Heart right ventricle (tissue), 16 donors: ENCODE data around the gene TMEM217. TPM values are rescaled to one million over a fixed set of nuclear protein-coding genes. Genes with fewer than 3 reads are reported as not detected.

Experiments
- ATAC-seq, 8 donors: fragments of 200-7000 bp; cut with Tn5 transposase; one replicate each; pipeline ENCODE4 v1.9.1; 2020; ENCODE audit warnings: mild to moderate bottlenecking in 8 of 8, moderate library complexity in 8 of 8, moderate number of reproducible peaks in 1 of 8
- DNase-seq, 2 donors: peaks; one replicate each; pipeline ENCODE4 v3.0.0-alpha.2; 2020
- H3K27ac ChIP-seq, 10 donors: fragments of 200-600 bp; sonication (generic) in 2 of 10; one replicate each; pipeline versions ENCODE4 v1.5.0 to v1.8.0; 2020 to 2022; ENCODE audit warnings: mild to moderate bottlenecking in 3 of 10
- H3K27me3 ChIP-seq, 7 donors: fragments of 200-600 bp; one replicate each; pipeline ENCODE4 v1.8.0; 2021 to 2022; ENCODE audit warnings: mild to moderate bottlenecking in 2 of 7
- H3K36me3 ChIP-seq, 9 donors: fragments of 200-600 bp; sonication (generic) in 1 of 9; one replicate each; pipeline versions ENCODE4 v1.5.0 to v1.8.0; 2020 to 2022; ENCODE audit warnings: mild to moderate bottlenecking in 2 of 9
- H3K4me1 ChIP-seq, 9 donors: fragments of 200-600 bp; sonication (generic) in 1 of 9; one replicate each; pipeline versions ENCODE4 v1.5.0 to v1.8.0; 2020 to 2022; ENCODE audit warnings: mild to moderate bottlenecking in 4 of 9
- H3K4me3 ChIP-seq, 10 donors: fragments of 200-600 bp; sonication (generic) in 2 of 10; one replicate each; pipeline versions ENCODE4 v1.5.0 to v1.8.0; 2020 to 2022; ENCODE audit warnings: mild to moderate bottlenecking in 7 of 10, moderate library complexity in 2 of 10
- H3K9me3 ChIP-seq, 11 donors: fragments of 200-600 bp in 10 of 11; sonication (generic) in 2 of 11; one replicate each; pipeline versions ENCODE4 v1.5.0 to v1.8.0; 2013 to 2022; ENCODE audit warnings: mild to moderate bottlenecking in 2 of 11, control low read depth in 1 of 11, moderate library complexity in 1 of 11
- CTCF ChIP-seq, 9 donors: fragments of 200-600 bp; sonication (generic) in 2 of 9; IDR thresholded peaks; one replicate each; pipeline versions ENCODE4 v1.5.0 to v1.8.0; 2021 to 2022; ENCODE audit warnings: antibody characterized with exemption in 9 of 9, mild to moderate bottlenecking in 5 of 9, moderate library complexity in 1 of 9
- WGBS, 2 donors: extraction: QIAGEN DNeasy Blood & Tissue Kit; methylation state at CpG; one replicate each; pipeline ENCODE4 v1.1.7; 2013; ENCODE audit warnings: inconsistent platforms in 1 of 2; 5-methylcytosine and 5-hydroxymethylcytosine counted together
- intact Hi-C, 10 donors: fragments of 100-400 bp; cut with DNase I; formaldehyde crosslinking; loops; one replicate each; pipeline versions ENCODE4 v1.11.1 to v1.14.2; 2022
- polyA plus RNA-seq, 2 donors: library from polyadenylated mRNA; stranded (reverse); fragments of 200-250 nt; gene quantifications; one replicate each; pipeline ENCODE4 v1.2.3, GENCODE V29; 2013
- total RNA-seq, 10 donors: library from RNA; stranded (reverse); fragmentation: NEBNext Ultra II Directional in 3 of 10; extraction: Animal tissue kit (Norgen Biotek cat#: 25700) in 3 of 10; gene quantifications; one replicate each; pipeline versions ENCODE4 v1.2.1 to v1.2.4, GENCODE V29; 2021 to 2023
- donor health status: Arrhythmogenic right ventricular cardiomyopathy.
- donor health status: ischemic (EF 13 %, LVEDD 7.1; RV severe dilation, severe dysfunction).
- donor health status: healthy with polysubstance abuse.
- donor health status: DM: no; HTN: yes; CAD: no.
- donor health status: DM: no; HTN: no; CAD: no.
- donor health status: ischemic (EF 25% LVEDD 6.9; RV normal size, moderate dysfunction).
- donor health status: ischemic (EF 25% LVEDD 5.7; RV mildly dilated, moderate dysfunction).
- donor health status: healthy.
- donor health status: DM: yes; HTN: yes; CAD: no.
- donor health status: Ischemic cardiomyopathy.
- donor health status: ischemic (EF 35%, LVEDD 5.7; RV mildly dilated, moderate dysfunction).
- donor health status: nonischemic (EF 11% LVEDD 7.7; RV severe dilation, severe dysfunction).
- donor health status: DM: yes; HTN: yes; CAD: no.
- donor health status: PGD.
- donor health status: ischemic (EF 29% LVEDD 5.4; RV normal size, mild dysfunction).
- donor health status: nonischemic (EF 23%, LVEDD 6.1; RV moderate dilation, normal function).

Gene TMEM217
- total and polyA plus RNA-seq, 12 donors = 0.20 to 1.1 (median 0.41) TPM; not detected in 2

GRCh38 chr6:37254881-37255280 is 3.1 kb downstream of the TMEM217 start:
- WGBS, 2 donors = 96 to 99% methylated on average over 5 of the region's 5 CpGs
- ATAC-seq (no peak), DNase-seq (no peak)
- intact Hi-C loops = no loop called here
- Histone ChIP-seq H3K4me3 (no peak overlapping the region), H3K4me1 (peaks cover 0 to 29% (median 20%) of the 10 kb centered on the region in 9 donors), H3K27ac (no peak overlapping the region), H3K36me3 (no peaks in the 10 kb centered on the region), H3K9me3 (no peaks in the 10 kb centered on the region), H3K27me3 (no peaks in the 10 kb centered on the region)
- no peak for TF ChIP-seq CTCF (IDR thresholded peaks at IDR 0.05)

GRCh38 chr6:37253486-37254007 is 4.4 kb downstream of the TMEM217 start:
- DNase-seq = no peak
- TF ChIP-seq CTCF (IDR thresholded peaks at IDR 0.05) = no peak
- no peak overlapping the region for H3K4me3 ChIP-seq
- no peak overlapping the region for H3K27ac ChIP-seq
- peaks cover 0 to 16% (median 10%) of the 10 kb centered on the region in 9 donors for H3K4me1 ChIP-seq
- H3K27me3 ChIP-seq = no peaks in the 10 kb centered on the region
- no peaks in the 10 kb centered on the region for H3K36me3 ChIP-seq
- no peaks in the 10 kb centered on the region for H3K9me3 ChIP-seq
- intact Hi-C loops = no loop called here
- ATAC-seq = no peak

GRCh38 chr6:37251211-37251780 is 6.6 kb downstream of the TMEM217 start:
- ATAC-seq = no peak
- 73 to 81% methylated on average over 4 of the region's 4 CpGs for WGBS, 2 donors

More at GRCh38 chr6:37251211-37251780, 6.6 kb downstream of the TMEM217 start:
- intact Hi-C loops = no loop called here
- TF ChIP-seq CTCF (IDR thresholded peaks at IDR 0.05) = no peak
- Histone ChIP-seq H3K4me3 (no peak overlapping the region), H3K9me3 (no peaks in the 10 kb centered on the region), H3K27ac (no peak overlapping the region), H3K27me3 (no peaks in the 10 kb centered on the region), H3K4me1 (peaks cover 0 to 7% (median 0%) of the 10 kb centered on the region in 9 donors), H3K36me3 (no peaks in the 10 kb centered on the region)
- no peak for DNase-seq
